HL-60 (cell line): ENCODE results near the gene IRX5.

Experiments used
- CTCF ChIP-seq: IDR thresholded peaks from one replicate; pipeline ENCODE4 v1.5.1; 2011; ENCODE audit warnings: low read length, control low read depth, inconsistent platforms; ENCODE audit not compliant: insufficient read depth
- GABPA ChIP-seq: IDR thresholded peaks from 2 replicates; pipeline ENCODE4 v1.6.1; 2012; ENCODE audit warnings: low read depth
- POLR2AphosphoS5 ChIP-seq: IDR thresholded peaks from 2 replicates; pipeline ENCODE4 v1.6.1; 2012; ENCODE audit warnings: low read depth
- REST ChIP-seq: IDR thresholded peaks from 2 replicates; pipeline ENCODE4 v1.6.1; 2012; ENCODE audit warnings: low read depth; ENCODE audit not compliant: insufficient replicate concordance
- SPI1 ChIP-seq: IDR thresholded peaks from 2 replicates; pipeline ENCODE4 v1.6.1; 2012; ENCODE audit warnings: low read depth, mild to moderate bottlenecking, borderline replicate concordance

- no peak for TF ChIP-seq CTCF
- no peak for TF ChIP-seq REST
- no peak; the same call in 1 of the 2 replicates for TF ChIP-seq POLR2AphosphoS5
- TF ChIP-seq SPI1, result no peak
- TF ChIP-seq GABPA, result no peak
Measured at GRCh38 chr16:54921206-54921824, 9.3 kb upstream of the IRX5 start.
